ENCODE results near the gene THAP9.

Gene THAP9

GRCh38 chr4:82930848-82931755, 30.6 kb downstream of the THAP9 start:
- H3K36me3 ChIP-seq (ENCODE audit: control insufficient read depth, low read length), result peaks cover 50% of the 10 kb centered on the region
- H4K20me1 ChIP-seq (ENCODE audit: control insufficient read depth, insufficient read depth, low read depth, low read length), result no peaks in the 10 kb centered on the region
- H3K4me3 ChIP-seq (ENCODE audit: low read length), result no peak overlapping the region
- no peaks in the 10 kb centered on the region for H3K9me2 ChIP-seq (replicated peaks; ENCODE audit: control insufficient read depth, low read length)
- 0 out of 2 replicates have a peak, but pooled peaks cover 2% of the 10 kb centered on the region for H3F3A ChIP-seq (ENCODE audit: control insufficient read depth, insufficient read depth)
- H3K27ac ChIP-seq (ENCODE audit: low read depth, low read length), result no peak overlapping the region
- H3K79me2 ChIP-seq (ENCODE audit: control insufficient read depth, low read length), result no peaks in the 10 kb centered on the region
- no peaks in the 10 kb centered on the region for H3K27me3 ChIP-seq (ENCODE audit: control insufficient read depth, low read length)
- no peak for TF ChIP-seq CTCF (IDR thresholded peaks at IDR 0.05; ENCODE audit: low read depth, low read length, poor library complexity, severe bottlenecking)
- no peak for TF ChIP-seq EZH2phosphoT487 (IDR thresholded peaks at IDR 0.05; ENCODE audit: borderline replicate concordance, low read length)
- H3K4me1 ChIP-seq (ENCODE audit: control insufficient read depth, low read length), result peaks cover 10% of the 10 kb centered on the region
- H3K9me3 ChIP-seq (ENCODE audit: control insufficient read depth, insufficient read depth, low read length), result no peaks in the 10 kb centered on the region
- H3K4me2 ChIP-seq (ENCODE audit: low read length), result no peak overlapping the region

GRCh38 chr4:82934441-82934840, 33.9 kb downstream of the THAP9 start:
- Histone ChIP-seq H3K27ac (ENCODE audit: low read depth, low read length) (no peak overlapping the region), H3K36me3 (ENCODE audit: control insufficient read depth, low read length) (peaks cover 67% of the 10 kb centered on the region), H3K27me3 (ENCODE audit: control insufficient read depth, low read length) (no peaks in the 10 kb centered on the region), H3K4me2 (ENCODE audit: low read length) (no peak overlapping the region), H4K20me1 (ENCODE audit: control insufficient read depth, insufficient read depth, low read depth, low read length) (no peaks in the 10 kb centered on the region), H3K9me2 (replicated peaks; ENCODE audit: control insufficient read depth, low read length) (no peaks in the 10 kb centered on the region), H3K9me3 (ENCODE audit: control insufficient read depth, insufficient read depth, low read length) (no peaks in the 10 kb centered on the region), H3K4me1 (ENCODE audit: control insufficient read depth, low read length) (peaks cover 10% of the 10 kb centered on the region), H3K4me3 (ENCODE audit: low read length) (no peak overlapping the region), H3K79me2 (ENCODE audit: control insufficient read depth, low read length) (no peaks in the 10 kb centered on the region), H3F3A (ENCODE audit: control insufficient read depth, insufficient read depth) (0 out of 2 replicates have a peak, but pooled peaks cover 2% of the 10 kb centered on the region)
- no peak for TF ChIP-seq CTCF (IDR thresholded peaks at IDR 0.05; ENCODE audit: low read depth, low read length, poor library complexity, severe bottlenecking)
- TF ChIP-seq EZH2phosphoT487 (IDR thresholded peaks at IDR 0.05; ENCODE audit: borderline replicate concordance, low read length), result no peak

- Histone ChIP-seq H3K4me2 (ENCODE audit: low read length) (no peak overlapping the region), H3K4me3 (ENCODE audit: low read length) (no peak overlapping the region), H3K79me2 (ENCODE audit: control insufficient read depth, low read length) (no peaks in the 10 kb centered on the region), H3K27me3 (ENCODE audit: control insufficient read depth, low read length) (no peaks in the 10 kb centered on the region), H3K9me2 (replicated peaks; ENCODE audit: control insufficient read depth, low read length) (no peaks in the 10 kb centered on the region), H4K20me1 (ENCODE audit: control insufficient read depth, insufficient read depth, low read depth, low read length) (no peaks in the 10 kb centered on the region), H3K9me3 (ENCODE audit: control insufficient read depth, insufficient read depth, low read length) (no peaks in the 10 kb centered on the region), H3K27ac (ENCODE audit: low read depth, low read length) (no peak overlapping the region), H3F3A (ENCODE audit: control insufficient read depth, insufficient read depth) (no peaks in the 10 kb centered on the region; the same call in 1 of the 2 replicates), H3K4me1 (ENCODE audit: control insufficient read depth, low read length) (no peaks in the 10 kb centered on the region), H3K36me3 (ENCODE audit: control insufficient read depth, low read length) (peaks cover 57% of the 10 kb centered on the region)
- TF ChIP-seq EZH2phosphoT487 (IDR thresholded peaks at IDR 0.05; ENCODE audit: borderline replicate concordance, low read length) (no peak), CTCF (IDR thresholded peaks at IDR 0.05; ENCODE audit: low read depth, low read length, poor library complexity, severe bottlenecking) (no peak)
Measured at GRCh38 chr4:82939414-82939813, 38.9 kb downstream of the THAP9 start.
